ENCODE data around the gene ANAPC1. TPM values are rescaled to one million over a fixed set of nuclear protein-coding genes. Genes with fewer than 3 reads are reported as not detected.
A peak's percentile ranks its signal among the peaks of the same experiment; 100 is the strongest.
"Not testable (repeated sequence)": the region's sequence is repeated elsewhere in the genome, so short reads cannot be mapped to it uniquely, and the experiment has no call there.

ANAPC1 gene
- total and polyA plus RNA-seq, 2 donors (not counting 1 experiment from before 2014, with no cell fraction given) = 16.4 to 69.3 TPM

- Mint-ChIP-seq H3K27me3 (no peaks in the 10 kb centered on the region), H3K27ac (peak overlapping the region; percentile 98), H3K4me3 (peak overlapping the region; percentile 95), H3K4me1 (peaks cover 12% of the 10 kb centered on the region), H3K9me3 (ENCODE audit: insufficient read depth) (no peaks in the 10 kb centered on the region)
- no peak for DNase-seq
- ATAC-seq (ENCODE audit: low read depth) = no peak
- POLR2A ChIA-PET = interaction anchor here (1.8 kb wide), 1 partner anchor 170 kb away, joined by 10 read pairs; the partner anchor contains the start of gene TMEM87B
- peak overlapping the region; percentile 99 for H3K9ac ChIP-seq (ENCODE audit: low read length)
- intact Hi-C loops (cut with micrococcal nuclease) = loop anchor here (1.0 to 10.0 kb wide), 5 partner anchors 170 to 1210 kb away; partner anchors contain the start of genes BUB1, CHCHD5, TTL and ZC3H6
- H3K27me3 ChIP-seq (replicated peaks in 1 of 4; ENCODE audit: control extremely low read depth in 1 of 4, control insufficient read depth in 3 of 4, insufficient read depth in 4 of 4, low read length in 3 of 4) = no peaks in the 10 kb centered on the region
- H4K20me1 ChIP-seq (ENCODE audit: control insufficient read depth, insufficient read depth, low read length, poor library complexity, severe bottlenecking) = no peaks in the 10 kb centered on the region
- H3K9me3 ChIP-seq (ENCODE audit: control extremely low read depth in 1 of 3, control insufficient read depth in 2 of 3, insufficient read depth in 1 of 3, low read length in 2 of 3) = no peaks in the 10 kb centered on the region
- peaks cover 10 to 18% of the 10 kb centered on the region in 2 donors for H3K4me1 ChIP-seq (ENCODE audit: control insufficient read depth in 2 of 2, insufficient read depth in 2 of 2, low read length in 2 of 2)
- TF ChIP-seq EZH2 (IDR thresholded peaks at IDR 0.05; ENCODE audit: borderline replicate concordance, insufficient read depth, low read depth, low read length, poor library complexity, severe bottlenecking) (no peak), CTCF (IDR thresholded peaks at IDR 0.05) (no peak)
- CTCF ChIA-PET = interaction anchor here (1.0 to 1.6 kb wide), 3 partner anchors 16 to 166 kb away, joined by 3 to 7 read pairs (median 3); no protein-coding TSS in a partner anchor
- H3K36me3 ChIP-seq (replicated peaks in 1 of 2; ENCODE audit: control extremely low read depth in 1 of 2, control insufficient read depth in 1 of 2, extremely low read depth in 1 of 2, insufficient read depth in 2 of 2, low read length in 1 of 2) = peaks cover 0 to 3% of the 10 kb centered on the region in 2 experiments
- H3K27ac ChIP-seq (ENCODE audit: low read length in 2 of 2) = peak overlapping the region; percentile 84 to 93
- H3K4me2 ChIP-seq (replicated peaks; ENCODE audit: low read depth, low read length, poor library complexity, severe bottlenecking) = peak overlapping the region; percentile 97
- H3K79me2 ChIP-seq (ENCODE audit: control insufficient read depth, insufficient read depth, low read length) = no peaks in the 10 kb centered on the region
- peak overlapping the region; percentile 100 for H2AFZ ChIP-seq (ENCODE audit: insufficient read depth, low read depth, low read length, poor library complexity, severe bottlenecking)
- peak overlapping the region; percentile 50 to 94 (median 92) for H3K4me3 ChIP-seq (ENCODE audit: control extremely low read depth in 1 of 5, extremely low read depth in 1 of 5, insufficient read depth in 1 of 5, low read depth in 2 of 5, low read length in 4 of 5)
- 14% methylated on average over 11 of the region's 11 CpGs for WGBS (ENCODE audit: insufficient coverage)
Observed at GRCh38 chr2:111884592-111884964, 585 bp upstream of the ANAPC1 start.

DNA sequence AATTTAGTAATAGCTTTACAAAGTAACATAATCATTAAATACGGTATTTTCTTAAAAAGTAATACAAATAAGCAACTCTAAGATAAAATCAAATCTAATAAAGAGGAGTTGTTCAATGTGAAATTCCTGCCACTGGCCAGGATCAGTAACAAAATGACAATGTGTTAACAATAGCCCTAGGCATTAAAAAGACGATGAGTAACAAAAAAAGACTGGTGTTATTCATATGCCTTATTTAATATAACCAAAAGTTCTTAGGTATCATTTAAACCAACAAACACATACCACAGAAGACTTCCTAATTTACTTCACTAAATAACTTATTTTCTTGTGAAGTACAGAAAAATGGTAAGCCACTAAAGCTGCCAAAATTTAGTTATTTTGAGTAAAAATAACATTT is 11.2 kb downstream of the ANAPC1 start:
- H3K9me3 ChIP-seq (ENCODE audit: control extremely low read depth in 1 of 3, control insufficient read depth in 2 of 3, insufficient read depth in 1 of 3, low read length in 2 of 3); POLR2A ChIA-PET; H2AFZ ChIP-seq (ENCODE audit: insufficient read depth, low read depth, low read length, poor library complexity, severe bottlenecking); H3K27me3 Mint-ChIP-seq; H3K9ac ChIP-seq (ENCODE audit: low read length); H4K20me1 ChIP-seq (ENCODE audit: control insufficient read depth, insufficient read depth, low read length, poor library complexity, severe bottlenecking); H3K27ac ChIP-seq (ENCODE audit: low read length in 2 of 2); DNase-seq; H3K4me3 Mint-ChIP-seq; intact Hi-C loops (cut with micrococcal nuclease); H3K4me1 Mint-ChIP-seq; CTCF ChIA-PET; H3K9me3 Mint-ChIP-seq (ENCODE audit: insufficient read depth); H3K4me3 ChIP-seq (ENCODE audit: control extremely low read depth in 1 of 5, extremely low read depth in 1 of 5, insufficient read depth in 1 of 5, low read depth in 2 of 5, low read length in 4 of 5); H3K4me1 ChIP-seq (ENCODE audit: control insufficient read depth in 2 of 2, insufficient read depth in 2 of 2, low read length in 2 of 2); H3K4me2 ChIP-seq (replicated peaks; ENCODE audit: low read depth, low read length, poor library complexity, severe bottlenecking); H3K27me3 ChIP-seq (replicated peaks in 1 of 4; ENCODE audit: control extremely low read depth in 1 of 4, control insufficient read depth in 3 of 4, insufficient read depth in 4 of 4, low read length in 3 of 4); H3K27ac Mint-ChIP-seq; H3K79me2 ChIP-seq (ENCODE audit: control insufficient read depth, insufficient read depth, low read length); ATAC-seq (ENCODE audit: low read depth): not testable (repeated sequence)
- no CpG with 5 or more reads among the region's 2 CpGs for WGBS (ENCODE audit: insufficient coverage)
- peaks cover 0 to 12% of the 10 kb centered on the region in 2 experiments for H3K36me3 ChIP-seq (replicated peaks in 1 of 2; ENCODE audit: control extremely low read depth in 1 of 2, control insufficient read depth in 1 of 2, extremely low read depth in 1 of 2, insufficient read depth in 2 of 2, low read length in 1 of 2)

GRCh38 chr2:111865124-111865523 is 18.9 kb downstream of the ANAPC1 start:
- H3K4me3 ChIP-seq (ENCODE audit: control extremely low read depth in 1 of 5, extremely low read depth in 1 of 5, insufficient read depth in 1 of 5, low read depth in 2 of 5, low read length in 4 of 5); H3K27ac Mint-ChIP-seq; H3K27me3 Mint-ChIP-seq; intact Hi-C loops (cut with micrococcal nuclease); H3K36me3 ChIP-seq (replicated peaks in 1 of 2; ENCODE audit: control extremely low read depth in 1 of 2, control insufficient read depth in 1 of 2, extremely low read depth in 1 of 2, insufficient read depth in 2 of 2, low read length in 1 of 2); H3K9ac ChIP-seq (ENCODE audit: low read length); H4K20me1 ChIP-seq (ENCODE audit: control insufficient read depth, insufficient read depth, low read length, poor library complexity, severe bottlenecking); H2AFZ ChIP-seq (ENCODE audit: insufficient read depth, low read depth, low read length, poor library complexity, severe bottlenecking); H3K79me2 ChIP-seq (ENCODE audit: control insufficient read depth, insufficient read depth, low read length); H3K27me3 ChIP-seq (replicated peaks in 1 of 4; ENCODE audit: control extremely low read depth in 1 of 4, control insufficient read depth in 3 of 4, insufficient read depth in 4 of 4, low read length in 3 of 4); POLR2A ChIA-PET; H3K27ac ChIP-seq (ENCODE audit: low read length in 2 of 2); H3K9me3 Mint-ChIP-seq (ENCODE audit: insufficient read depth); H3K4me1 Mint-ChIP-seq; CTCF ChIA-PET; H3K4me2 ChIP-seq (replicated peaks; ENCODE audit: low read depth, low read length, poor library complexity, severe bottlenecking); H3K9me3 ChIP-seq (ENCODE audit: control extremely low read depth in 1 of 3, control insufficient read depth in 2 of 3, insufficient read depth in 1 of 3, low read length in 2 of 3); DNase-seq; ATAC-seq (ENCODE audit: low read depth); H3K4me3 Mint-ChIP-seq; H3K4me1 ChIP-seq (ENCODE audit: control insufficient read depth in 2 of 2, insufficient read depth in 2 of 2, low read length in 2 of 2): not testable (repeated sequence)
- WGBS (ENCODE audit: insufficient coverage) = no CpG with 5 or more reads among the region's 3 CpGs
